ENCODE data around the gene HSPA1A. TPM values are rescaled to one million over a fixed set of nuclear protein-coding genes. Genes with fewer than 3 reads are reported as not detected.
A peak's percentile ranks its signal among the peaks of the same experiment; 100 is the strongest.
"Not testable (repeated sequence)": the region's sequence is repeated elsewhere in the genome, so short reads cannot be mapped to it uniquely, and the experiment has no call there.

Gene HSPA1A
- total RNA-seq, 1 donor from 2014 or later, result 347 TPM

- DNase-seq (ENCODE audit: low spot score), result no peak
These were observed 20.7 kb downstream of the HSPA1A start for GRCh38 chr6:31836047-31836473.

- no peak for DNase-seq (ENCODE audit: low spot score)
These were observed 21.4 kb downstream of the HSPA1A start for GRCh38 chr6:31836474-31837368.

GRCh38 chr6:31837369-31838113 is 22.2 kb downstream of the HSPA1A start:
- no peak for DNase-seq (ENCODE audit: low spot score)

- not testable (repeated sequence) for DNase-seq (ENCODE audit: low spot score)
These were observed 22.8 kb downstream of the HSPA1A start for GRCh38 chr6:31838114-31838553.

GRCh38 chr6:31838968-31839367 is 23.6 kb downstream of the HSPA1A start:
- DNase-seq (ENCODE audit: low spot score), result no peak

GRCh38 chr6:31839779-31840126 is 24.4 kb downstream of the HSPA1A start:
- not testable (repeated sequence) for DNase-seq (ENCODE audit: low spot score)

GRCh38 chr6:31842053-31842452 is 26.7 kb downstream of the HSPA1A start:
- no peak for DNase-seq (ENCODE audit: low spot score)

GRCh38 chr6:31844507-31844906 is 29.2 kb downstream of the HSPA1A start:
- no peak for DNase-seq (ENCODE audit: low spot score)

GRCh38 chr6:31847276-31847978 is 32.1 kb downstream of the HSPA1A start:
- no peak for DNase-seq (ENCODE audit: low spot score)

GRCh38 chr6:31850765-31851484 is 35.6 kb downstream of the HSPA1A start:
- DNase-seq (ENCODE audit: low spot score), result no peak

GRCh38 chr6:31851485-31851832 is 36.1 kb downstream of the HSPA1A start:
- DNase-seq (ENCODE audit: low spot score), result no peak

- DNase-seq (ENCODE audit: low spot score), result not testable (repeated sequence)
These were observed 36.8 kb downstream of the HSPA1A start for GRCh38 chr6:31851980-31852718.

GRCh38 chr6:31857774-31858173 is 42.4 kb downstream of the HSPA1A start:
- DNase-seq (ENCODE audit: low spot score), result not testable (repeated sequence)

- no peak for DNase-seq (ENCODE audit: low spot score)
These were observed 43.4 kb downstream of the HSPA1A start for GRCh38 chr6:31858707-31859106.

- DNase-seq (ENCODE audit: low spot score), result no peak
These were observed 44.6 kb downstream of the HSPA1A start for GRCh38 chr6:31859923-31860322.

- DNase-seq (ENCODE audit: low spot score), result no peak
These were observed 45.0 kb downstream of the HSPA1A start for GRCh38 chr6:31860349-31860748.

- no peak for DNase-seq (ENCODE audit: low spot score)
These were observed 45.8 kb downstream of the HSPA1A start for GRCh38 chr6:31861150-31861549.

GRCh38 chr6:31861919-31862343 is 46.6 kb downstream of the HSPA1A start:
- DNase-seq (ENCODE audit: low spot score), result no peak

- DNase-seq (ENCODE audit: low spot score), result peak; percentile 100
These were observed 47.2 kb downstream of the HSPA1A start, which contains the start of gene NEU1 for GRCh38 chr6:31862344-31863235. Gene NEU1, minus strand, starts transcription at chr6:31862821. Its CDS starts 45 bp downstream, at chr6:31862776.

- not testable (repeated sequence) for DNase-seq (ENCODE audit: low spot score)
These were observed 48.8 kb downstream of the HSPA1A start for GRCh38 chr6:31864123-31864562.

Measured in mucosa of gallbladder (tissue), 1 donor.